Left lobe of liver (tissue), 2 donors: ENCODE results near the gene BEND7. TPM values are rescaled to one million over a fixed set of nuclear protein-coding genes. Genes with fewer than 3 reads are reported as not detected.
"Not testable (repeated sequence)": the region's sequence is repeated elsewhere in the genome, so short reads cannot be mapped to it uniquely, and the experiment has no call there.

Source experiments
- ATAC-seq: fragments of 200-7000 bp; cut with Tn5 transposase; one replicate; pipeline ENCODE4 v1.9.1; 2020; ENCODE audit warnings: mild to moderate bottlenecking, moderate library complexity
- DNase-seq: peaks from one replicate; pipeline ENCODE4 v3.0.0-alpha.2; 2020; ENCODE audit warnings: low spot score
- total RNA-seq: library from RNA; stranded (reverse); gene quantifications from one replicate; pipeline ENCODE4 v1.2.1, GENCODE V29; 2021
- donor health status: DM: no; HTN: no; CAD: no; lungs with moderate emphysema.
- donor health status: DM: no; HTN: yes; CAD: no.

The BEND7 gene, protein sequence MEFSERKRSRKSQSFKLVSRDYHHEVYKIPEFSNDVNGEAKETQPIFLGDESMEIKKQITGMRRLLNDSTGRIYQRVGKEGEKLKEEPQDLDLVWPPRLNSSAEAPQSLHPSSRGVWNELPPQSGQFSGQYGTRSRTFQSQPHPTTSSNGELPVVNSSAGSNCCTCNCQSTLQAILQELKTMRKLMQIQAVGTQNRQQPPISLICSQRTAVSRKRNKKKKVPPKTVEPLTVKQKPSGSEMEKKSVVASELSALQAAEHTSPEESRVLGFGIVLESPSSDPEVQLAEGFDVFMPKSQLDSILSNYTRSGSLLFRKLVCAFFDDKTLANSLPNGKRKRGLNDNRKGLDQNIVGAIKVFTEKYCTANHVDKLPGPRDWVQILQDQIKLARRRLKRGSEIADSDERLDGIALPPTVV
- 14.9 TPM for total RNA-seq

DNA sequence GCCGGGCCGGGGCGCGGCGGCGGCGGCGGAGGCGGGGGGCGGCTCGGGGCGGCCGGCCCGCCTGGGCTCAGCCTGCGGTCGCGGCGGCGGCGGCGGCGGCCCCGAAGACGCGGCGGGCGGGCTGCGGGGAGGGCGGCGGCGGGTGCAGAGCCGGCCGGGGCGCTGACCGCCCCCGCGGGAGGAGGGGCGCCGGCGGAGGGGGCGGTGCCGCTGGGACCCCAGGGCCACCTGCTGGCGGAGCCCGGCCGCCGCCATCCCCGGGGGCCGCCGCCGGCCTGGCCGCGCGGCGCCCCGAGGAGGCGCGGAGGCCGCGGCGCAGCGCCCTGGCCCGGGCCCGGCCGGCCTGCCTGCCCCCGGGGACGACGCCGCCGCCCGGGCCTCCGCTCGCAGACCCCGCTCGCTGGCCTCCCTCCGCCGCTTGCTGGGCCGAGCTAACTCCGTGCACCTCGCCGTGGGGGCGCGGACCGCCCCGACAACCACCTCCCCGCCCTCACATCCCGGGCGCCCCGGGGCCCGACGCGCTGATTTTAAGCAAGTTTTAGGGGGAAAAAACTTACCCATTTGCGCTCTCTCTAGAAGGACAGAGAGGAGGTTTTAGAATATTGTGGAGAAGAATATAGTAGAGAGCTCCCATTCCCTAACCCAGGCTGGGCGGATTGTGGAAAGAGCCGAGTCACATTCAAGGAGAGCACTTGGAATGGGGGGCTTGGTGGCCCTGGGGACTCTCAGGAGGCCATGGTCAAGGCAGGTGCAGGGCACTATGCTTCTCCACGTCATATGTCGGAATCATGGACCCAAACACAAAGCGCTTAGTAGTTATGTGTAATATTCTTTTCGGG is at the start of gene BEND7:
Gene BEND7 (minus strand): TSS at position 140 of the 839 bp plus-strand sequence. CDS start 481 bp downstream, outside the sequence.
- DNase-seq: peak; percentile 59
- ATAC-seq: peak; percentile 92

- ATAC-seq (no peak), DNase-seq (no peak)
These were observed 45.1 kb upstream of the BEND7 start for GRCh38 chr10:13573960-13574359.

- DNase-seq (no peak), ATAC-seq (no peak)
These were observed 42.7 kb upstream of the BEND7 start for GRCh38 chr10:13571541-13571940.

DNA sequence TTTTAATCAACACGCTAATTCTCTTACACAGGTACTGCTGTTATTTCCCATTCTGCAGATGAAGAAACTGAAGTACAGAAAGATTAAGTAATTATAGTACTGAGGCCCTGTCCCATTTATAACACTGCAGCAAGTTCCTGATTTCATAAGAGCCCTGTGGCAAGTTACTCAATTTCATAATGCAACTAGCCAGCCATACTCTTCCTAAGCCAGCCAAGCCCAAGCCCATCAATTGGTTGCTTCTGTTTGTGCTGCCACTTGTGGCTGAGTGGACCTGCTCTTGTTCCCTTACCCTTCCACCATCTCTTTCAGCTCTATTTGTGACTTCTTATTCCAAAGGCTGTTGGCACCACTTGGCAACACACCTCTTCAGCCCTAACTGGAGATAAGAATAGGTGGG is 38.2 kb upstream of the BEND7 start:
- ATAC-seq (peak; percentile 48), DNase-seq (no peak)

GRCh38 chr10:13564576-13564975 is 35.8 kb upstream of the BEND7 start:
- DNase-seq (no peak), ATAC-seq (no peak)

DNA sequence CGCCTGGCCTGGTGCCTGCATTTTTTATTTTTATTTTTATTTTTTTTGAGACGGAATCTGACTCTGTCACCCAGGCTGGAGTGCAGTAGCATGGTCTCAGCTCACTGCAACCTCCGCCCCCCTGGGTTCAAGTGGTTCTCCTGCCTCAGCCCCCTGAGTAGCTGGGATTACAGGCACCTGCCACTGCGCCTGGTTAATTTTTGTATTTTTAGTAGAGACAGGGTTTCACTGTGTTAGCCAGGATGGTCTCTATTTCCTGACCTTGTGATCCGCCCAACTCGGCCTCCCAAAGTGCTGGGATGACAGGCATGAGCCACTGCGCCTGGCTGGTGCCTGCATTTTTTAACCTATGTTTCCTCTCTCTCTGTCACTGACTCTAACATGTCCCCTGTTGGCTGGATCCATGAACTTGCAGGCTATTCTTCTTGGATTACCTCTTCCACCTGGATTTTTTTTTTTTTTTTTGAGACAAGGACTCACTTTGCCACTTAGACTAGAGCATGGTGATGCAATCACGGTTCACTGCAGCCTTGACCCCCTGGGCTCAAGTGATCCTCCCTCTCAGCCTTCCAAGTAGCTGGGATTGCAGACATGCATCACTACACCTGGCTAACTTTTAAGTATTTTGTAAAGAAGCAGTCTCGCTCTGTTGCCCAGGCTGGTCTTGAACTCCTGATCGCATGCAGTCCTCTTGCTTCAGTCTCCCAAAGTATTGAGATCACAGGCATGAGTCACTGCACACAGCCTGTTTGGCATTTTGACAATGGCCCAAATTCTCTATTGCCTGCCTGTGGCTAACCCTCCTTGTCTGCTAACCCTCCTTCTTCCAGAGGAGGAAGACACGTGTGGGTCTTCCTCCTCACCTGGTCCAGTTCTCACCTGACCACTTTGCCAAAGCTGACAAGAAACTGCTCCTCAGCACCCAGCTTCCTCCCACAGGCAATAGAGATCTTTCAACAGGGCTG is 34.9 kb upstream of the BEND7 start:
- ATAC-seq (no peak), DNase-seq (no peak)

- DNase-seq: no peak
- no peak for ATAC-seq
These were observed 31.8 kb upstream of the BEND7 start for GRCh38 chr10:13560597-13560996.

GRCh38 chr10:13559124-13559700 is 30.4 kb upstream of the BEND7 start:
- ATAC-seq (no peak), DNase-seq (no peak)

DNA sequence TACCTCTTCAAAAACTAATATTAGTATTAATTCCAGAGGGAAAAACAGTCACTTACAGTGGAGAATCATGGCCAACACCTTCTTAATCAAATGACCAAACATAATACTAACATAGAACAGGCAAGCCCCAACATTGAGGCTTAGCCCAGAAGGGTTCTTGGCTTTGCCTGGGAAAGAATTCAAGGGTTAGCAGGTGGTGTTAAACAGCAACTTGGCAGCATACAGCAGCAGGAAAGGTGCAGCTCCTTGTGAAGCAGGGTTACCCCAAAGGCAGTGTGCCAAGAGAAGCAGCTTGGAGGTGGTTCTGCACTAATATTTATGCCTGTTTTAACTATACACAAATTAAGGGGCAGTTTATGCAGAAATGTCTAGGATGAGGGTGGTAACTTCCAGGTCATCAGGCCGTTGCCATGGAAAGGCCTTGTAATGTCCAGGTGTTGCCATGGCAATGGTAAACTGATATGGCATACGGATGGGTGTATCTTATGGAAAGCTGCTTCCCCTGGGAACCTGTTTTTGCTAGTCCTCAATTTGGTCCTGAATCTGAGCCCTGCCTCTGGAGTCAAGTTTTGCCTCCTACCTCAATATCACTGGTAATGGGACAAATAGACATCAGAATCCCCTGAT is 27.2 kb upstream of the BEND7 start:
- DNase-seq (no peak), ATAC-seq (no peak)

DNA sequence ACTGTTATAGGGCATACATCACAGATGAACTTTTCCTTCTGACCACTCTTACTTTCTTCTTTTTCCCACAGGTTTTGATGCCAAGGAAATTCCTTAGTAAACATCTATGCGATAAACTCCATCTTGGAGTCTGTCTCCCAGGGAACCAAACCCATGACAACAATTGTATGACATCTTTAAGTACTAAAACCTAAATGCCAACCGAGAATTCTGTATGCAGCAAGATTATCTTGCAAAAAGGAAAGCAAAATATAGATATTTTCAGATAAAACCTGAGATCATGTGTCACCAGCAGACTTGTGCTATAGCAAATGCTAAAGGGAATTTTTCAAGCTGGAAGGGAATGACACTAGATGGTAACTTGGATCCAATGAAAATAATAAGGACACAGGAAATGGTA is 22.0 kb upstream of the BEND7 start:
- DNase-seq: no peak
- no peak for ATAC-seq

GRCh38 chr10:13542533-13542932 is 13.7 kb upstream of the BEND7 start:
- DNase-seq (no peak), ATAC-seq (no peak)

DNA sequence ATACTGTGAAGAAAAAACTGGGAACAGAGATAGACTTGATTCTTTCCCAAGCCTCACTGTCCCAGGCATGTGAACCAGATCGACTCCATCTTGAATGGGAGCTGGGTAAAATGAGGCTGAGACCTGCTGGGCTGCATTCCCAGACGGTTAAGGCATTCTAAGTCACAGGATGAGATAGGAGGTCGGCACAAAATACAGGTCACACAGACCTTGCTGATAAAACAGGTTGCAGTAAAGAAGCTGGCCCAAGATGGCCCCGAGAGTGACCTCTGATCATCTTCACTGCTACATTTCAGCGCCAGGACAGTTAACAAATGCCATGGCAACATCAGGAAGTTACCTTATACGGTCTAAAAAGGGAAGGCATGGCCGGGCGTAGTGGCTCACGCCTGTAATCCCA is 9.2 kb upstream of the BEND7 start:
- not testable (repeated sequence) for ATAC-seq, DNase-seq

GRCh38 chr10:13536674-13537366 is 8.0 kb upstream of the BEND7 start:
- peak; percentile 98 for ATAC-seq

DNA sequence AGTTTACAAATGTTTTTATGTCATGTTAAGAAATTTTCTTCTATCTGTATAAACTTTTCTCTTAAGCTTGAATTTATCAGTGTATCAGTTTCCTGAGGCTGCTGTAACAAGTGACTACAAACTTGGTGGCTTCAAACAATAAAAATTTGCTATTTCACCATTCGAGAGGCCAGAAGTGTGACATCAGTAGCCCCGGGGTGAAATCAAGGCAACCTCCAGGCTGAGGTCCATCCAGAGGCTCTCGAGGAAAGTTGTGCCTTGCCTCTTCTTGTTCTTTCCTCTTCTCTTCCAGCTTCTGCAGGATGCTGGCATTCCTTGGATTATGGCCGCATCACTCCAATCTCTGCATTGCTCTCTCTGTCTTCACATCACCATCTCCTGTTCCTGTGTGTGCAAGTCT is 6.5 kb upstream of the BEND7 start:
- ATAC-seq (no peak), DNase-seq (no peak)

More at GRCh38 chr10:13536674-13537366, 8.0 kb upstream of the BEND7 start:
- DNase-seq: peak; percentile 59

DNA sequence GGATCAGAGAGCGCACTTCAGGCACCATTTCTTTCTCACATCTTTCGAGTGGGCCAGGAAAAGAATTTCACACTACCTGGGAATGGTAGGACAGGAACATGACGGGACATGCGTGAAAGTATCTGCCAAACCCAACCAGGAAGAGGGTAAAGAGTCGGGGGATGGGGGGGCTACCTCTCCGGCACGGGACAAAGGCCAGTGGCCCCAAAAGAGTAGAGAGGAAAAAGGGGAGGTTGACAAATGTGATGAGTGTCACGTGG is 830 bp upstream of the BEND7 start:
- DNase-seq: no peak
- no peak for ATAC-seq

- DNase-seq (peak; percentile 54), ATAC-seq (peak; percentile 73)
These were observed 515 bp downstream of the BEND7 start for GRCh38 chr10:13528123-13528874.

- ATAC-seq (no peak), DNase-seq (no peak)
These were observed 1.0 kb downstream of the BEND7 start for GRCh38 chr10:13527864-13528122.

DNA sequence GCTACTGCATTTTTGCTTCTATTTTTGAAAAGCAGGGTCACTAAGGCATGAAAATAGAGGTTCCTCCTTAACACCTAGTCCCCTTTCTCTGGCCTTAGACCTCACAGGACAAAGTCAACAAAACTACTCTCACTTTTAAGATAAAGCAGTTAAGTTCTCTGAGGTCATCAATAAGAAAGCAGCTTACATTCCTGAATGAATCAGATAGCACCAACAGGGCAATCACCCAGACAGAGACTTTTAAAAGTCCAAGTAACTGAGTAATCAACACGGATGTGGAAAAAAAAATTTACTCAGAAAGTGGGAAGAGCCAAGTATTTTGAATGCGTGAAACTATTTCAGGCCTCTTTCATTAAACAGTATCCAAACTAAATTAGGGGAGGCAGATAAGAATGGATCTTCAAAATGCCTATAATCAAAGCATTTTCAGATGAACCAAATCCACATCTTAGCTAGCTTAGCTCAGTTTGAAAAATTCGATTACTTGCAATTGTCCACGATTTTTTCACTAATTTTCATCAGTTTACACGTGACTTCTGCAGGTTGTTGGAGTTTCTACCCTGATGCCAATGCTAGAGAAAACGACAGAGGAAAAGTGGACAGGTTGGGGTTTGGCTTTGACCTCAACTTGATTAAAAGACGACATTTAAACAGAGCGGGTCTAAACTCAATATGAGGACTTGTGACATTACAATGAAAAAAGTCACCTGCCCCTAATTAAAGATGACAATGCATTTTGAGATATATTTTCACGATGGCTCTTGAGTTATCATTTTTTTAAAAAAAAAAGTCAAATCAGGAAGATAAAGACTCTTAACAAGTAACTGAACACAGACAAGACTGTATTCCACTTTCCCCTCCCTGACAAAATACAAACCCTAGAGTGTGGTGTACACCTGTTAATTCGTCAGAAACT is 1.6 kb downstream of the BEND7 start:
- no peak for DNase-seq
- no peak for ATAC-seq
